Measurements from ENCODE around the gene GMCL1. TPM values are rescaled to one million over a fixed set of nuclear protein-coding genes. Genes with fewer than 3 reads are reported as not detected.

The GMCL1 gene
- total and polyA plus RNA-seq, 2 of the 13 experiments (the other 11 are each of a cell fraction or from before 2014, with no cell fraction given), result 18.7 to 24.0 TPM

DNA sequence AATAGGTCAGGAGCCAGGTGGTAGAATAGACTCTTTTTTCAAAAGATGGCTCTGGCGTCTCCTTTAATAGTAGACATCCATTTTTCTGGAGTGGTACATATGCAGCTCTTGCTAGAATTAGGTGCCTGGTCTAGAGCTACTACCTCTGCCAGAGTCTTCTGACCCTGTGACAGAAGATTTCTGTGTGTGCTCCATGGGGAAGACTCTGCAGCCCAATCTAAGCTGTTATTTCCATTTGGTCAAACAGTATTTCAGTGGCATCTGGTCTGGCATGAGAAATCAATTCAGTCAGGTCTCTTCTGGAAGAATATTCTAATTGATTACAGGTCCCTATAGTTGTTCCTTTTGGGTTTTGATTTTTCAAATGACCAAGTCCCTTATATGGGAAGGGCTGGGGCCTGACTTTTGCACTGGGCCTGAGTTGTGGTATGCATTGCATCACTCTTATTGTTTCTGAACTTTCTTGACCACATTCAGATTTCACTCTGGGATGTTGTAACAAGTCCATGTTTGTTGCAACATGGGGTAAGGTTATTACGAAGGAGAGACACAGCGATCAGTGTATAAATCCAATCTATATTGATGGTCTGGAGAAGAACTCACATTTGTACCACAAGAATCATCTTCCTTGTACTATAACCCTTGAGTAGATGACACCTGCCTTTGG lies 97.5 kb downstream of the GMCL1 start (continued):
- TF ChIP-seq, protein P1, sequence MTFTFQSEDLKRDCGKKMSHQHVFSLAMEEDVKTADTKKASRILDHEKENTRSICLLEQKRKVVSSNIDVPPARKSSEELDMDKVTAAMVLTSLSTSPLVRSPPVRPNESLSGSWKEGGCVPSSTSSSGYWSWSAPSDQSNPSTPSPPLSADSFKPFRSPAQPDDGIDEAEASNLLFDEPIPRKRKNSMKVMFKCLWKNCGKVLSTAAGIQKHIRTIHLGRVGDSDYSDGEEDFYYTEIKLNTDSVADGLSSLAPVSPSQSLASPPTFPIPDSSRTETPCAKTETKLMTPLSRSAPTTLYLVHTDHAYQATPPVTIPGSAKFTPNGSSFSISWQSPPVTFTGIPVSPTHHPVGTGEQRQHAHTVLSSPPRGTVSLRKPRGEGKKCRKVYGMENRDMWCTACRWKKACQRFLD (CRISPR knock-in tag; IDR thresholded peaks at IDR 0.05; ENCODE audit: borderline replicate concordance), result no peak
- TF ChIP-seq PRMT3 (CRISPR knock-in tag; IDR thresholded peaks at IDR 0.05; ENCODE audit: borderline replicate concordance, low read depth) (no peak), REXO4 (CRISPR knock-in tag; IDR thresholded peaks at IDR 0.05; ENCODE audit: borderline replicate concordance) (no peak), KDM4B (CRISPR knock-in tag; IDR thresholded peaks at IDR 0.05) (peak; percentile 50; the same call in 1 of the 2 replicates), ETV5 (CRISPR knock-in tag; IDR thresholded peaks at IDR 0.05; ENCODE audit: borderline replicate concordance) (no peak), ZFAT (CRISPR knock-in tag; conservative IDR thresholded peaks at IDR 0.05) (no peak), SNAI1 (CRISPR knock-in tag; IDR thresholded peaks at IDR 0.05; ENCODE audit: borderline replicate concordance) (no peak), ZNF709 (CRISPR knock-in tag; IDR thresholded peaks at IDR 0.05) (no peak), HCFC1 (IDR thresholded peaks at IDR 0.05; ENCODE audit: low read depth, low read length) (no peak), KAT2B (IDR thresholded peaks at IDR 0.05; ENCODE audit: borderline replicate concordance, low read depth, low read length) (no peak), ZNF672 (CRISPR knock-in tag; IDR thresholded peaks at IDR 0.05) (no peak), NPAS2 (CRISPR knock-in tag; IDR thresholded peaks at IDR 0.05; ENCODE audit: borderline replicate concordance) (no peak), ELF1 (CRISPR knock-in tag; IDR thresholded peaks at IDR 0.05) (no peak; the same call in 1 of the 2 replicates), ZNF883 (CRISPR knock-in tag; IDR thresholded peaks at IDR 0.05; ENCODE audit: not compliant biosample characterization) (no peak), ZSCAN22 (CRISPR knock-in tag; IDR thresholded peaks at IDR 0.05) (no peak), MYNN (CRISPR knock-in tag; IDR thresholded peaks at IDR 0.05; ENCODE audit: low read depth) (no peak)
- TF ChIP-seq, protein P2, sequence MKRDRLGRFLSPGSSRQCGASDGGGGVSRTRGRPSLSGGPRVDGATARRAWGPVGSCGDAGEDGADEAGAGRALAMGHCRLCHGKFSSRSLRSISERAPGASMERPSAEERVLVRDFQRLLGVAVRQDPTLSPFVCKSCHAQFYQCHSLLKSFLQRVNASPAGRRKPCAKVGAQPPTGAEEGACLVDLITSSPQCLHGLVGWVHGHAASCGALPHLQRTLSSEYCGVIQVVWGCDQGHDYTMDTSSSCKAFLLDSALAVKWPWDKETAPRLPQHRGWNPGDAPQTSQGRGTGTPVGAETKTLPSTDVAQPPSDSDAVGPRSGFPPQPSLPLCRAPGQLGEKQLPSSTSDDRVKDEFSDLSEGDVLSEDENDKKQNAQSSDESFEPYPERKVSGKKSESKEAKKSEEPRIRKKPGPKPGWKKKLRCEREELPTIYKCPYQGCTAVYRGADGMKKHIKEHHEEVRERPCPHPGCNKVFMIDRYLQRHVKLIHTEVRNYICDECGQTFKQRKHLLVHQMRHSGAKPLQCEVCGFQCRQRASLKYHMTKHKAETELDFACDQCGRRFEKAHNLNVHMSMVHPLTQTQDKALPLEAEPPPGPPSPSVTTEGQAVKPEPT (CRISPR knock-in tag; IDR thresholded peaks at IDR 0.05; ENCODE audit: low read depth), result no peak
- TF ChIP-seq, protein P3, sequence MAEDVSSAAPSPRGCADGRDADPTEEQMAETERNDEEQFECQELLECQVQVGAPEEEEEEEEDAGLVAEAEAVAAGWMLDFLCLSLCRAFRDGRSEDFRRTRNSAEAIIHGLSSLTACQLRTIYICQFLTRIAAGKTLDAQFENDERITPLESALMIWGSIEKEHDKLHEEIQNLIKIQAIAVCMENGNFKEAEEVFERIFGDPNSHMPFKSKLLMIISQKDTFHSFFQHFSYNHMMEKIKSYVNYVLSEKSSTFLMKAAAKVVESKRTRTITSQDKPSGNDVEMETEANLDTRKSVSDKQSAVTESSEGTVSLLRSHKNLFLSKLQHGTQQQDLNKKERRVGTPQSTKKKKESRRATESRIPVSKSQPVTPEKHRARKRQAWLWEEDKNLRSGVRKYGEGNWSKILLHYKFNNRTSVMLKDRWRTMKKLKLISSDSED (CRISPR knock-in tag; IDR thresholded peaks at IDR 0.05), result no peak
- TF ChIP-seq, protein P4, sequence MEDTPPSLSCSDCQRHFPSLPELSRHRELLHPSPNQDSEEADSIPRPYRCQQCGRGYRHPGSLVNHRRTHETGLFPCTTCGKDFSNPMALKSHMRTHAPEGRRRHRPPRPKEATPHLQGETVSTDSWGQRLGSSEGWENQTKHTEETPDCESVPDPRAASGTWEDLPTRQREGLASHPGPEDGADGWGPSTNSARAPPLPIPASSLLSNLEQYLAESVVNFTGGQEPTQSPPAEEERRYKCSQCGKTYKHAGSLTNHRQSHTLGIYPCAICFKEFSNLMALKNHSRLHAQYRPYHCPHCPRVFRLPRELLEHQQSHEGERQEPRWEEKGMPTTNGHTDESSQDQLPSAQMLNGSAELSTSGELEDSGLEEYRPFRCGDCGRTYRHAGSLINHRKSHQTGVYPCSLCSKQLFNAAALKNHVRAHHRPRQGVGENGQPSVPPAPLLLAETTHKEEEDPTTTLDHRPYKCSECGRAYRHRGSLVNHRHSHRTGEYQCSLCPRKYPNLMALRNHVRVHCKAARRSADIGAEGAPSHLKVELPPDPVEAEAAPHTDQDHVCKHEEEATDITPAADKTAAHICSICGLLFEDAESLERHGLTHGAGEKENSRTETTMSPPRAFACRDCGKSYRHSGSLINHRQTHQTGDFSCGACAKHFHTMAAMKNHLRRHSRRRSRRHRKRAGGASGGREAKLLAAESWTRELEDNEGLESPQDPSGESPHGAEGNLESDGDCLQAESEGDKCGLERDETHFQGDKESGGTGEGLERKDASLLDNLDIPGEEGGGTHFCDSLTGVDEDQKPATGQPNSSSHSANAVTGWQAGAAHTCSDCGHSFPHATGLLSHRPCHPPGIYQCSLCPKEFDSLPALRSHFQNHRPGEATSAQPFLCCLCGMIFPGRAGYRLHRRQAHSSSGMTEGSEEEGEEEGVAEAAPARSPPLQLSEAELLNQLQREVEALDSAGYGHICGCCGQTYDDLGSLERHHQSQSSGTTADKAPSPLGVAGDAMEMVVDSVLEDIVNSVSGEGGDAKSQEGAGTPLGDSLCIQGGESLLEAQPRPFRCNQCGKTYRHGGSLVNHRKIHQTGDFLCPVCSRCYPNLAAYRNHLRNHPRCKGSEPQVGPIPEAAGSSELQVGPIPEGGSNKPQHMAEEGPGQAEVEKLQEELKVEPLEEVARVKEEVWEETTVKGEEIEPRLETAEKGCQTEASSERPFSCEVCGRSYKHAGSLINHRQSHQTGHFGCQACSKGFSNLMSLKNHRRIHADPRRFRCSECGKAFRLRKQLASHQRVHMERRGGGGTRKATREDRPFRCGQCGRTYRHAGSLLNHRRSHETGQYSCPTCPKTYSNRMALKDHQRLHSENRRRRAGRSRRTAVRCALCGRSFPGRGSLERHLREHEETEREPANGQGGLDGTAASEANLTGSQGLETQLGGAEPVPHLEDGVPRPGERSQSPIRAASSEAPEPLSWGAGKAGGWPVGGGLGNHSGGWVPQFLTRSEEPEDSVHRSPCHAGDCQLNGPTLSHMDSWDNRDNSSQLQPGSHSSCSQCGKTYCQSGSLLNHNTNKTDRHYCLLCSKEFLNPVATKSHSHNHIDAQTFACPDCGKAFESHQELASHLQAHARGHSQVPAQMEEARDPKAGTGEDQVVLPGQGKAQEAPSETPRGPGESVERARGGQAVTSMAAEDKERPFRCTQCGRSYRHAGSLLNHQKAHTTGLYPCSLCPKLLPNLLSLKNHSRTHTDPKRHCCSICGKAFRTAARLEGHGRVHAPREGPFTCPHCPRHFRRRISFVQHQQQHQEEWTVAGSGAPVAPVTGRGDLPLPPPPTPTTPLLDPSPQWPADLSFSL (CRISPR knock-in tag; IDR thresholded peaks at IDR 0.05), result no peak
